Measurements from ENCODE around the gene USP33. TPM values are rescaled to one million over a fixed set of nuclear protein-coding genes. Genes with fewer than 3 reads are reported as not detected.

USP33 gene
- total and polyA plus RNA-seq, 2 of the 13 experiments (the other 11 are each of a cell fraction or from before 2014, with no cell fraction given) = 32.0 to 49.1 TPM

- peaks cover 21% of the 10 kb centered on the region for H3K9me3 ChIP-seq (ENCODE audit: low read length)
- H3K36me3 ChIP-seq (replicated peaks in 1 of 2; ENCODE audit: control insufficient read depth in 1 of 2, insufficient read depth in 2 of 2, low read length in 2 of 2) = 0 out of 5 replicates have a peak, but pooled peaks cover 0 to 4% of the 10 kb centered on the region in 2 experiments
- no TSS peak for BruUV-seq (replicated peaks)
- FAIRE-seq = no peak
- H3K9ac ChIP-seq (ENCODE audit: insufficient read depth, low read depth, low read length) = no peak overlapping the region
- POLR2A ChIA-PET = no interaction called here
- TF ChIP-seq ZNF746 (CRISPR knock-in tag; IDR thresholded peaks at IDR 0.05) (no peak), ZNF280D (CRISPR knock-in tag; IDR thresholded peaks at IDR 0.05) (no peak), PCBP1 (IDR thresholded peaks at IDR 0.05; ENCODE audit: borderline replicate concordance, low read depth, low read length) (no peak), ZFP37 (CRISPR knock-in tag; IDR thresholded peaks at IDR 0.05; ENCODE audit: borderline replicate concordance) (no peak), REPIN1 (CRISPR knock-in tag; IDR thresholded peaks at IDR 0.05; ENCODE audit: borderline replicate concordance, low read depth) (no peak), HOXD1 (CRISPR knock-in tag; IDR thresholded peaks at IDR 0.05) (no peak), ZNF772 (CRISPR knock-in tag; IDR thresholded peaks at IDR 0.05) (no peak), STAT5B (CRISPR knock-in tag; IDR thresholded peaks at IDR 0.05) (no peak), PHF21A (CRISPR knock-in tag; IDR thresholded peaks at IDR 0.05) (no peak), FOXO1 (CRISPR knock-in tag; IDR thresholded peaks at IDR 0.05) (no peak), ZNF510 (CRISPR knock-in tag; IDR thresholded peaks at IDR 0.05; ENCODE audit: low read depth) (no peak), ZNF383 (CRISPR knock-in tag; IDR thresholded peaks at IDR 0.05; ENCODE audit: borderline replicate concordance) (no peak), NFRKB (IDR thresholded peaks at IDR 0.05) (no peak)
- TF ChIP-seq, protein P1, sequence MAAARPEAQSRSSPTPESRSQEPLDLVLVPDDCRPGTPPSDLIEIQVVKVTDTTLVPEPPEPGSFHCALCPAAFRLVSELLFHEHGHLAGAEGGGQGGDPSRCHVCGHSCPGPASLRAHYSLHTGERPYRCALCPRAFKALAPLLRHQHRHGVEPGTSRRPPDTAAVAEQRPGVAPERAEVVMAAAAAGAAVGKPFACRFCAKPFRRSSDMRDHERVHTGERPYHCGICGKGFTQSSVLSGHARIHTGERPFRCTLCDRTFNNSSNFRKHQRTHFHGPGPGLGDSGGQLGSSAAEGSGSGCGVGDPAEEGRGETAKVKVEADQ (CRISPR knock-in tag; IDR thresholded peaks at IDR 0.05; ENCODE audit: borderline replicate concordance) = no peak
- TF ChIP-seq, protein P2, sequence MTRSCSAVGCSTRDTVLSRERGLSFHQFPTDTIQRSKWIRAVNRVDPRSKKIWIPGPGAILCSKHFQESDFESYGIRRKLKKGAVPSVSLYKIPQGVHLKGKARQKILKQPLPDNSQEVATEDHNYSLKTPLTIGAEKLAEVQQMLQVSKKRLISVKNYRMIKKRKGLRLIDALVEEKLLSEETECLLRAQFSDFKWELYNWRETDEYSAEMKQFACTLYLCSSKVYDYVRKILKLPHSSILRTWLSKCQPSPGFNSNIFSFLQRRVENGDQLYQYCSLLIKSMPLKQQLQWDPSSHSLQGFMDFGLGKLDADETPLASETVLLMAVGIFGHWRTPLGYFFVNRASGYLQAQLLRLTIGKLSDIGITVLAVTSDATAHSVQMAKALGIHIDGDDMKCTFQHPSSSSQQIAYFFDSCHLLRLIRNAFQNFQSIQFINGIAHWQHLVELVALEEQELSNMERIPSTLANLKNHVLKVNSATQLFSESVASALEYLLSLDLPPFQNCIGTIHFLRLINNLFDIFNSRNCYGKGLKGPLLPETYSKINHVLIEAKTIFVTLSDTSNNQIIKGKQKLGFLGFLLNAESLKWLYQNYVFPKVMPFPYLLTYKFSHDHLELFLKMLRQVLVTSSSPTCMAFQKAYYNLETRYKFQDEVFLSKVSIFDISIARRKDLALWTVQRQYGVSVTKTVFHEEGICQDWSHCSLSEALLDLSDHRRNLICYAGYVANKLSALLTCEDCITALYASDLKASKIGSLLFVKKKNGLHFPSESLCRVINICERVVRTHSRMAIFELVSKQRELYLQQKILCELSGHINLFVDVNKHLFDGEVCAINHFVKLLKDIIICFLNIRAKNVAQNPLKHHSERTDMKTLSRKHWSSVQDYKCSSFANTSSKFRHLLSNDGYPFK (CRISPR knock-in tag; IDR thresholded peaks at IDR 0.05; ENCODE audit: borderline replicate concordance) = no peak
- no peak overlapping the region for H3K4me3 ChIP-seq (replicated peaks in 1 of 3; ENCODE audit: insufficient read depth in 1 of 3, low read depth in 2 of 3, low read length in 3 of 3)
- no peak overlapping the region for H3K4me2 ChIP-seq (ENCODE audit: low read depth, low read length)
- in situ Hi-C loops (cut with HindIII; ENCODE audit: extremely low pct_ligation_motif_present, low pct_unique_long_range_greater_than_20kb) = no loop called here
- H3K27me3 ChIP-seq (ENCODE audit: control insufficient read depth in 1 of 2, insufficient read depth in 2 of 2, low read length in 2 of 2) = no peaks in the 10 kb centered on the region
- H3K27ac ChIP-seq (ENCODE audit: extremely low read length, insufficient read depth, low read length) = peak overlapping the region; percentile 12
- intact Hi-C loops (cut with micrococcal nuclease; ENCODE audit: unreplicated experiment) = no loop called here
- WGBS (ENCODE audit: low lambda C conversion rate) = 95% methylated on average over 6 of the region's 6 CpGs
- CTCF ChIA-PET (ENCODE audit: low intra/inter-chr PET ratio, low total read pairs) = no interaction called here
- peaks cover 33% of the 10 kb centered on the region for H3K4me1 ChIP-seq (ENCODE audit: insufficient read depth, low read length)
- H2AFZ ChIP-seq (ENCODE audit: low read length) = no peak overlapping the region
- ATAC-seq = no peak
- H3K79me2 ChIP-seq (ENCODE audit: insufficient read depth, low read length) = peaks cover 88% of the 10 kb centered on the region
- H4K20me1 ChIP-seq (ENCODE audit: insufficient read depth, low read length) = peaks cover 7% of the 10 kb centered on the region
- no peak for DNase-seq (ENCODE audit: low spot score)
These were observed 106.6 kb downstream of the USP33 start for GRCh38 chr1:77652970-77653516.
